Memory B cell (primary cell): Measurements from ENCODE around the gene CPLX1.
A peak's percentile ranks its signal among the peaks of the same experiment; 100 is the strongest.
"Not testable (repeated sequence)": the region's sequence is repeated elsewhere in the genome, so short reads cannot be mapped to it uniquely, and the experiment has no call there.

ENCODE experiments used
- ATAC-seq: fragments of 150-1000 bp; cut with Tn5 transposase; 2 replicates; pipeline ENCODE4 v1.10.0; 2021; ENCODE audit warnings: low read depth, mild to moderate bottlenecking, moderate library complexity
- DNase-seq, 2 donors: peaks; one replicate each; pipeline ENCODE4 v3.0.0; 2022; ENCODE audit warnings: low spot score in 2 of 2
- H3K27ac Mint-ChIP-seq: one replicate; pipeline ENCODE4 v1.8.0; 2022; ENCODE audit warnings: mild to moderate bottlenecking, moderate library complexity, mixed read lengths
- H3K27me3 Mint-ChIP-seq: one replicate; pipeline ENCODE4 v1.8.0; 2022; ENCODE audit warnings: mixed read lengths
- H3K36me3 Mint-ChIP-seq: one replicate; pipeline ENCODE4 v1.8.0; 2022; ENCODE audit warnings: mild to moderate bottlenecking, mixed read lengths
- H3K4me1 Mint-ChIP-seq: one replicate; pipeline ENCODE4 v1.8.0; 2022; ENCODE audit warnings: mixed read lengths
- H3K4me3 Mint-ChIP-seq: one replicate; pipeline ENCODE4 v1.8.0; 2022; ENCODE audit warnings: mild to moderate bottlenecking, moderate library complexity, mixed read lengths
- H3K9me3 Mint-ChIP-seq: one replicate; pipeline ENCODE4 v1.8.0; 2022; ENCODE audit warnings: mixed read lengths

The CPLX1 gene

GRCh38 chr4:740656-741282 lies 85.2 kb downstream of the CPLX1 start:
- Mint-ChIP-seq H3K36me3 (peaks cover 13% of the 10 kb centered on the region), H3K4me1 (peaks cover 2% of the 10 kb centered on the region), H3K4me3 (no peak overlapping the region), H3K27ac (no peak overlapping the region), H3K9me3 (peaks cover 1% of the 10 kb centered on the region), H3K27me3 (no peaks in the 10 kb centered on the region)
- ATAC-seq: no peak
- no peak for DNase-seq

- no peak overlapping the region for H3K27ac Mint-ChIP-seq
Observed at GRCh38 chr4:740011-740410, 85.9 kb downstream of the CPLX1 start.

GRCh38 chr4:739569-739968 lies 86.4 kb downstream of the CPLX1 start:
- H3K9me3 Mint-ChIP-seq: peaks cover 1% of the 10 kb centered on the region
- no peak overlapping the region for H3K4me3 Mint-ChIP-seq
- H3K27me3 Mint-ChIP-seq: no peaks in the 10 kb centered on the region
- peaks cover 20% of the 10 kb centered on the region for H3K36me3 Mint-ChIP-seq
- DNase-seq (no peak), ATAC-seq (no peak)
- no peak overlapping the region for H3K27ac Mint-ChIP-seq
- peaks cover 2% of the 10 kb centered on the region for H3K4me1 Mint-ChIP-seq

More at GRCh38 chr4:740011-740410, 85.9 kb downstream of the CPLX1 start:
- no peaks in the 10 kb centered on the region for H3K27me3 Mint-ChIP-seq
- H3K4me1 Mint-ChIP-seq: peaks cover 2% of the 10 kb centered on the region
- peaks cover 17% of the 10 kb centered on the region for H3K36me3 Mint-ChIP-seq
- peaks cover 1% of the 10 kb centered on the region for H3K9me3 Mint-ChIP-seq
- no peak for ATAC-seq
- DNase-seq: no peak
- H3K4me3 Mint-ChIP-seq: no peak overlapping the region

GRCh38 chr4:738781-739280 lies 87.1 kb downstream of the CPLX1 start:
- H3K27me3 Mint-ChIP-seq: no peaks in the 10 kb centered on the region
- peak overlapping the region; percentile 60 for H3K27ac Mint-ChIP-seq
- H3K4me1 Mint-ChIP-seq: no peaks in the 10 kb centered on the region
- DNase-seq: peak in 1 of 2 donors; percentile 26
- peak; percentile 86 for ATAC-seq
- H3K4me3 Mint-ChIP-seq: no peak overlapping the region
- peaks cover 18% of the 10 kb centered on the region for H3K36me3 Mint-ChIP-seq
- no peaks in the 10 kb centered on the region for H3K9me3 Mint-ChIP-seq

GRCh38 chr4:736561-736960 lies 89.4 kb downstream of the CPLX1 start:
- H3K27me3 Mint-ChIP-seq, DNase-seq, H3K4me1 Mint-ChIP-seq, ATAC-seq, H3K27ac Mint-ChIP-seq, H3K9me3 Mint-ChIP-seq, H3K4me3 Mint-ChIP-seq: not testable (repeated sequence)
- H3K36me3 Mint-ChIP-seq: peaks cover 22% of the 10 kb centered on the region

GRCh38 chr4:735583-735982 lies 90.3 kb downstream of the CPLX1 start:
- ATAC-seq (no peak), DNase-seq (no peak)
- Mint-ChIP-seq H3K4me3 (no peak overlapping the region), H3K4me1 (no peaks in the 10 kb centered on the region), H3K36me3 (peaks cover 24% of the 10 kb centered on the region), H3K9me3 (no peaks in the 10 kb centered on the region), H3K27ac (no peak overlapping the region), H3K27me3 (no peaks in the 10 kb centered on the region)
